Measurements from ENCODE around the gene SCRT2.
"Not testable (repeated sequence)": the region's sequence is repeated elsewhere in the genome, so short reads cannot be mapped to it uniquely, and the experiment has no call there.

Gene SCRT2

GRCh38 chr20:695165-695866 is 19.7 kb upstream of the SCRT2 start:
- peaks cover 2% of the 10 kb centered on the region for H3K36me3 Mint-ChIP-seq (ENCODE audit: insufficient read depth)
- no peaks in the 10 kb centered on the region for H3K4me1 Mint-ChIP-seq (ENCODE audit: low read depth in 2 of 2)
- no peaks in the 10 kb centered on the region for H3K9me3 Mint-ChIP-seq

DNA sequence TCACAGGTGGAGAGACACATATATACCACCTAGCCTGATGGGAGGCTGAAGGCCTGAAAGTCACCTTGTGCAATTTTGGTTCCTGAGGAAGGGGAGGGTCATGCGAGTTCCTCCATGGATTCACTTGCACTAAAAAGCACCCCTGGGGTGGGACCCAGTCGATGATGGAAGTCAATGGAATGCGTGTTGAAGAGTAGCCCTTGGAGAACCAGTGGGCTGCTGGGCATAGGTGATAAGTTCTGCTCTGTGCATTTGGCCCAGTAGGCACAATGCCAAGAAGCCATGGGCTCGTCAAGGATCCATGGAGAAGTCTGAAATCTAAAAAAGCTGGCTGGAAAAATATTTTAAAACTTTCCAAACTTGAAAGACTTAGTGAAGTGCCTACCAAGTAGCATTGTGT is 18.9 kb upstream of the SCRT2 start:
- ATAC-seq (replicated peaks) = no peak
- Mint-ChIP-seq H3K27me3 (peaks cover 37 to 63% of the 10 kb centered on the region in 2 donors), H3K27ac (no peak overlapping the region), H3K4me1 (ENCODE audit: low read depth in 2 of 2) (no peaks in the 10 kb centered on the region), H3K36me3 (ENCODE audit: insufficient read depth) (peaks cover 2% of the 10 kb centered on the region), H3K9me3 (no peaks in the 10 kb centered on the region), H3K4me3 (no peak overlapping the region)
- DNase-seq = no peak

More at GRCh38 chr20:695165-695866, 19.7 kb upstream of the SCRT2 start:
- DNase-seq (no peak), ATAC-seq (replicated peaks) (no peak)
- Mint-ChIP-seq H3K27me3 (peaks cover 39 to 61% of the 10 kb centered on the region in 2 donors), H3K27ac (no peak overlapping the region), H3K4me3 (no peak overlapping the region)

DNA sequence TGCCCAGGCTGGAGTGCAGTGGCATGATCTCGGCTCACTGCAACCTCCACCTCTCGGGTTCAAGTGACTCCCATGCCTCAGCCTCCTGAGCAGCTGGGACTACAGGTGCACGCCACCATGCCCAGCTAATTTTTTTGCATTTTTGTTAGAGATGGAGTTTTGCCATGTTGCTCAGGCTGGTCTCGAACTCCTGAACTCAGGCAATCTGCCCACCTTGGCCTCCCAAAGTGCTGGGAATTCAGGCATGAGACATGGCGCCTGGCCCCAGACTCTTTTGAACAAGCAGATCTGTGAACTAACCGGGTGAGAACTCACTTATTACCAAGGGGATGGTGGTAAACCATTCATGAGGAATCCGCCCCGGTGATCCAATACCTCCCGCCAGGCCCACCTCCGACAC is 18.2 kb upstream of the SCRT2 start:
- not testable (repeated sequence) for H3K4me3 Mint-ChIP-seq; DNase-seq; H3K27ac Mint-ChIP-seq; ATAC-seq (replicated peaks); H3K4me1 Mint-ChIP-seq (ENCODE audit: low read depth in 2 of 2); H3K36me3 Mint-ChIP-seq (ENCODE audit: insufficient read depth); H3K9me3 Mint-ChIP-seq
- H3K27me3 Mint-ChIP-seq = peaks cover 42 to 66% of the 10 kb centered on the region in 2 donors

GRCh38 chr20:692044-692443 is 16.4 kb upstream of the SCRT2 start:
- DNase-seq (no peak), ATAC-seq (replicated peaks) (no peak)
- H3K4me1 Mint-ChIP-seq (ENCODE audit: low read depth in 2 of 2) = no peaks in the 10 kb centered on the region
- no peaks in the 10 kb centered on the region for H3K9me3 Mint-ChIP-seq
- H3K27me3 Mint-ChIP-seq = peaks cover 48 to 68% of the 10 kb centered on the region in 2 donors
- no peak overlapping the region for H3K27ac Mint-ChIP-seq
- peaks cover 2% of the 10 kb centered on the region for H3K36me3 Mint-ChIP-seq (ENCODE audit: insufficient read depth)
- no peak overlapping the region for H3K4me3 Mint-ChIP-seq

DNA sequence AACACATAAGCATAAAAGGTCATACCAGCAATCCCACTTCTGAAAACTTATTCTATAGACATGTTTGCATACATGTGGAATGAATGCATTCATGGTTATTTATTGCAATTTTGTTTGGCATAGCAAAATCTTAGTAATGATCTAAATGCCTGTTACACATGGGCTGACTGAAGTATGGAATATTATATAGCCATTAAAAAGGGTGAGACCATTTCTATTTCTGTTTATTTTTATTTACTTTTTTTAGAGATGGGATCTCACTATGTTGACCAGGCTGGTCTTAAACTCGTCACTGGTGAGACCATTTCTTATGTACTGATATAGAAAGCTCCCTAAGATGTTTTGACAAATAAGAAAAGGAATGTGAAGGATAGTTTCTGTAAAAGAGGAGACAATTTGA is 14.3 kb upstream of the SCRT2 start:
- Mint-ChIP-seq H3K27me3 (peaks cover 49 to 84% of the 10 kb centered on the region in 2 donors), H3K4me3 (no peak overlapping the region), H3K36me3 (ENCODE audit: insufficient read depth) (peaks cover 5% of the 10 kb centered on the region), H3K9me3 (no peaks in the 10 kb centered on the region), H3K4me1 (ENCODE audit: low read depth in 2 of 2) (no peaks in the 10 kb centered on the region), H3K27ac (no peak overlapping the region)
- DNase-seq = no peak
- ATAC-seq (replicated peaks) = no peak

DNA sequence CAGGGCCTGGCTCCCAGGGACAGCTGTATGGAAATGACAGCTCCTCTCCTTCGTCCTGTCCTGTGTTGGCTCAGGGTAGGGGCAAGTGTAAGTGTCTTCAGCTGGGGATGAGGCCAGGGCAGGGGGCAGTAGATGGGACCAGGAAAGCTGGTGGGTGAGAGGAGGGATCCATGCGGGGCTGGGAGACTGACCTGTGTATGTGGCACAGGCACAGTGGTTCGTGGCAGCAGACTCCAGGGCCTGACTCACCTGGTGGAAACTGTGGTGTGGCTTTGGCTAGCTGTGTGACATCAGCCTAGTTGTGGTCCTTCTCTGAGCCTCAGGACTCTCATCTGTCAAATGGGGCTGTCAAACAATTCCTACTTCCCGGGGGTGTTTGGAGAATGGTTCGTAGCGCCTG is 13.7 kb upstream of the SCRT2 start:
- H3K4me1 Mint-ChIP-seq (ENCODE audit: low read depth in 2 of 2) = no peaks in the 10 kb centered on the region
- peaks cover 5% of the 10 kb centered on the region for H3K36me3 Mint-ChIP-seq (ENCODE audit: insufficient read depth)
- no peak overlapping the region for H3K4me3 Mint-ChIP-seq
- H3K27me3 Mint-ChIP-seq = peaks cover 48 to 89% of the 10 kb centered on the region in 2 donors
- H3K27ac Mint-ChIP-seq = no peak overlapping the region
- DNase-seq (no peak), ATAC-seq (replicated peaks) (no peak)
- no peaks in the 10 kb centered on the region for H3K9me3 Mint-ChIP-seq

- no peak for DNase-seq
- H3K36me3 Mint-ChIP-seq (ENCODE audit: insufficient read depth) = peaks cover 5% of the 10 kb centered on the region
- H3K4me1 Mint-ChIP-seq (ENCODE audit: low read depth in 2 of 2) = no peaks in the 10 kb centered on the region
- peaks cover 43 to 85% of the 10 kb centered on the region in 2 donors for H3K27me3 Mint-ChIP-seq
- ATAC-seq (replicated peaks) = no peak
- H3K9me3 Mint-ChIP-seq = no peaks in the 10 kb centered on the region
- no peak overlapping the region for H3K4me3 Mint-ChIP-seq
- no peak overlapping the region for H3K27ac Mint-ChIP-seq
These were observed 13.2 kb upstream of the SCRT2 start for GRCh38 chr20:688809-689212.

DNA sequence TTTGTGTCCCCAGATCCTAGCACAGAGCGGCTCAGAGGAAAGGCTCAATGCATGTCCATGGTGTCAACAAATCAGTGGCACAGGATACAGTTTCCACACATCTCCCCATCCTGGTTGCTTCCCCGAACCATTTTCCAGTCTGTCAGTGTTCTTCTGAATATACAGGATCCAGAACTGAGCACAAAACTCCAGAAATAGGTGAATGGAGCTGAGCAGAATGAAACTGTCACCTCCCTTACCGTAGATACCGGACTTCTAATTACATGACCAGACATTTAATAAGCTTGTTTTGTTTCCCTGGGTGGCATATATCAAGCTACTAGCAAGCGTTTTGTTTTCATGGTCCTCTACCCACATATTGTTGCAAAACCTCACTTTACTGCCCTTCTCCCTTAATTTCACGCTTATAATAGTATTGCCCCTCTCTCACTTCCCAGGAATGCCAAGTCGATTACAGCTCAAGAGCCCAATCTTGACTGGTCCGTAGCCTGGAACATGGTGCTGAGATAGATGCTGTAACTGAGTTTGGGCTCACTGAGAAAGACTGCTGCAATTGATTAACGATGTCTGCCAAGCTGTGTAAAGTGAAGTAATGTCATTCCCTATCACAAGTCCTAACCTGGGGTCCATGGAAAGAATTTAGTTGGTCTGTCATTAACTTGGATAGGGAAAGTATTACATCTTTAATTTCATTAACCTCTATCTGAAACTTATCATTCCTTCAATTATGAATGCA is 12.0 kb upstream of the SCRT2 start:
- Mint-ChIP-seq H3K27ac (no peak overlapping the region), H3K4me3 (no peak overlapping the region), H3K9me3 (no peaks in the 10 kb centered on the region), H3K4me1 (ENCODE audit: low read depth in 2 of 2) (peaks cover 0 to under 1% of the 10 kb centered on the region in 2 donors), H3K27me3 (peaks cover 42 to 81% of the 10 kb centered on the region in 2 donors), H3K36me3 (ENCODE audit: insufficient read depth) (peaks cover 5% of the 10 kb centered on the region)
- DNase-seq (no peak), ATAC-seq (replicated peaks) (no peak)

- no peak overlapping the region for H3K27ac Mint-ChIP-seq
- ATAC-seq (replicated peaks) (no peak), DNase-seq (no peak)
- H3K36me3 Mint-ChIP-seq (ENCODE audit: insufficient read depth) = peaks cover 3% of the 10 kb centered on the region
- peaks cover 0 to 2% of the 10 kb centered on the region in 2 donors for H3K4me1 Mint-ChIP-seq (ENCODE audit: low read depth in 2 of 2)
- H3K27me3 Mint-ChIP-seq = peaks cover 53 to 87% of the 10 kb centered on the region in 2 donors
- H3K9me3 Mint-ChIP-seq = no peaks in the 10 kb centered on the region
- H3K4me3 Mint-ChIP-seq = no peak overlapping the region
These were observed 9.2 kb upstream of the SCRT2 start for GRCh38 chr20:684676-685319.

DNA sequence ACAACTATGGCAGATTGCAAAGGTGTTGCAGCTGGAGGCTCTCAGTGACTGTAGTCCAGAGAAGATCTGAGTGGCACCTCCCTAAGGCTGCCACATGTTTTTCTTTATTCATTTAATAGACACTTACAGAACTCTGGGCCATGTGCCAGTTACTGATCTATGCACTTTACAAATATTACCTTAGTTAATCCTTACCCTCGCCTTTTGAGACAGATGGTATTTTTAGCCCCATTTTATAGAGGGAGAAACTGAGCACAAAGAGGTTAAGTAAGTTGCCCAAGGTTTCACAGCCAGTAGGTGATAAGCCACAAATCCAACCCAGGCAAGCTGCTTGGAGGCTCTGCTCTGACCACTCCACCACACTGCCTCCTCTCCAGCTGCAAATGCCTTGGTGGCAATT is 6.5 kb upstream of the SCRT2 start:
- H3K4me3 Mint-ChIP-seq = no peak overlapping the region
- H3K4me1 Mint-ChIP-seq (ENCODE audit: low read depth in 2 of 2) = peaks cover 0 to 2% of the 10 kb centered on the region in 2 donors
- DNase-seq = no peak
- no peak overlapping the region for H3K27ac Mint-ChIP-seq
- no peaks in the 10 kb centered on the region for H3K9me3 Mint-ChIP-seq
- ATAC-seq (replicated peaks) = no peak
- peaks cover 50 to 86% of the 10 kb centered on the region in 2 donors for H3K27me3 Mint-ChIP-seq
- H3K36me3 Mint-ChIP-seq (ENCODE audit: insufficient read depth) = peaks cover 3% of the 10 kb centered on the region

GRCh38 chr20:680638-681187 is 5.1 kb upstream of the SCRT2 start:
- Mint-ChIP-seq H3K27ac (no peak overlapping the region), H3K4me1 (ENCODE audit: low read depth in 2 of 2) (peaks cover 5% of the 10 kb centered on the region in 2 donors), H3K36me3 (ENCODE audit: insufficient read depth) (no peaks in the 10 kb centered on the region), H3K9me3 (no peaks in the 10 kb centered on the region), H3K4me3 (no peak overlapping the region), H3K27me3 (peaks cover 52 to 86% of the 10 kb centered on the region in 2 donors)
- no peak for ATAC-seq (replicated peaks)
- DNase-seq = no peak

- Mint-ChIP-seq H3K4me1 (ENCODE audit: low read depth in 2 of 2) (peaks cover 6% of the 10 kb centered on the region in 2 donors), H3K36me3 (ENCODE audit: insufficient read depth) (no peaks in the 10 kb centered on the region), H3K27me3 (peaks cover 68 to 95% of the 10 kb centered on the region in 2 donors), H3K9me3 (no peaks in the 10 kb centered on the region), H3K27ac (no peak overlapping the region), H3K4me3 (no peak overlapping the region)
- ATAC-seq (replicated peaks) (no peak), DNase-seq (no peak)
These were observed 2.4 kb upstream of the SCRT2 start for GRCh38 chr20:677957-678356.

DNA sequence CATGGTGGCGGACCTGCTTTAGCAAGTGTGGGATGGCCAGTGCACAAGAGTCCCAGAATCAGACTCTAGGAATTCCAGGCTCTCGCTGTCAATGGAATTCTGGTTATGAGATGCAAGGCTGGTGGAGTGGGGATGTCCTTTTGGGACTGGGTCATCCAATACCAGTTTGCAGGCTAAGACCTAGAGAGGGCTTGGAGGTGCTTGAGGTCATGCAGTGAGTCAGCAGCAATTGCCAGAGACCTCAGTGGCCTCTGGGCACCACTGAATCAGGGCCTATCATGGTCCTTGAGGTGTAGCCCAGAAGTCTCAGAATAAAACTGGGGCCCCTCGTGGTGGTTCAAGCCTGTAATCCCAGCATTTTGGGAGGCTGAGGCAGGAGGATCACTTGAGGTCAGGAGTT is 1.4 kb upstream of the SCRT2 start:
- Mint-ChIP-seq H3K27ac (no peak overlapping the region), H3K4me3 (no peak overlapping the region), H3K9me3 (no peaks in the 10 kb centered on the region), H3K36me3 (ENCODE audit: insufficient read depth) (no peaks in the 10 kb centered on the region), H3K27me3 (peaks cover 78 to 95% of the 10 kb centered on the region in 2 donors), H3K4me1 (ENCODE audit: low read depth in 2 of 2) (peaks cover 5 to 6% of the 10 kb centered on the region in 2 donors)
- ATAC-seq (replicated peaks) = no peak
- no peak for DNase-seq
